MM.1S (cell line): Measurements from ENCODE around the gene LZTS2.

Experiments used
- DNase-seq: peaks from one replicate; pipeline ENCODE4 v3.0.0-alpha.2; 2015
- H2AFZ ChIP-seq: fragments of 300-600 bp; sonication (generic); 2 replicates; pipeline ENCODE4 v1.6.0; 2016; ENCODE audit warnings: antibody characterized with exemption, low read length
- H3F3A ChIP-seq: fragments of 300-600 bp; sonication (generic); 2 replicates; pipeline ENCODE4 v1.6.1; 2016; ENCODE audit warnings: mild to moderate bottlenecking, antibody characterized with exemption, low read length, moderate library complexity, mixed read lengths; ENCODE audit not compliant: insufficient read depth
- H3K27ac ChIP-seq: fragments of 300-600 bp; sonication (generic); 2 replicates; pipeline ENCODE4 v1.5.1; 2016; ENCODE audit warnings: mild to moderate bottlenecking, low read length
- H3K27me3 ChIP-seq: fragments of 300-600 bp; sonication (generic); replicated peaks from 2 replicates; pipeline ENCODE4 v1.6.0; 2016; ENCODE audit warnings: low read length; ENCODE audit not compliant: insufficient read depth
- H3K36me3 ChIP-seq: fragments of 300-600 bp; sonication (generic); replicated peaks from 2 replicates; pipeline ENCODE4 v1.6.1; 2016; ENCODE audit warnings: mild to moderate bottlenecking, low read length, mixed read lengths; ENCODE audit not compliant: insufficient read depth
- H3K4me1 ChIP-seq: fragments of 300-600 bp; sonication (generic); 2 replicates; pipeline ENCODE4 v1.6.1; 2016; ENCODE audit warnings: low read length, mixed read lengths
- H3K4me2 ChIP-seq: fragments of 300-600 bp; sonication (generic); 2 replicates; pipeline ENCODE4 v1.6.0; 2016; ENCODE audit warnings: low read depth, low read length
- H3K4me3 ChIP-seq: fragments of 300-600 bp; sonication (generic); 2 replicates; pipeline ENCODE4 v1.5.1; 2016; ENCODE audit warnings: low read length, mixed read lengths
- H3K79me2 ChIP-seq: fragments of 300-600 bp; sonication (generic); 2 replicates; pipeline ENCODE4 v1.6.1; 2016; ENCODE audit warnings: mixed run types, low read length, mixed read lengths
- H3K9ac ChIP-seq: fragments of 300-600 bp; sonication (generic); 2 replicates; pipeline ENCODE4 v1.6.1; 2016; ENCODE audit warnings: low read length, mixed read lengths
- H3K9me2 ChIP-seq: fragments of 300-600 bp; sonication (generic); replicated peaks from 2 replicates; pipeline ENCODE4 v1.6.1; 2016; ENCODE audit warnings: mild to moderate bottlenecking, low read length, mixed read lengths; ENCODE audit not compliant: insufficient read depth
- H3K9me3 ChIP-seq: fragments of 300-600 bp; sonication (generic); replicated peaks from 2 replicates; pipeline ENCODE4 v1.6.1; 2016; ENCODE audit warnings: mild to moderate bottlenecking, low read length, mixed read lengths; ENCODE audit not compliant: insufficient read depth
- H4K20me1 ChIP-seq: fragments of 300-600 bp; sonication (generic); 2 replicates; pipeline ENCODE4 v1.6.1; 2016; ENCODE audit warnings: mild to moderate bottlenecking, low read length, moderate library complexity, mixed read lengths; ENCODE audit not compliant: insufficient read depth
- CTCF ChIP-seq: fragments of 300-600 bp; sonication (generic); IDR thresholded peaks from 2 replicates; pipeline ENCODE4 v1.5.1; 2016; ENCODE audit warnings: antibody characterized with exemption, low read length, mixed read lengths
- EZH2 ChIP-seq: fragments of 300-600 bp; sonication (generic); optimal IDR thresholded peaks from 2 replicates; pipeline ENCODE3; 2017; ENCODE audit warnings: low read depth, mild to moderate bottlenecking, antibody characterized with exemption, low read length, mixed read lengths
- EZH2phosphoT487 ChIP-seq: fragments of 300-600 bp; sonication (generic); IDR thresholded peaks from 2 replicates; pipeline ENCODE4 v1.6.1; 2018; ENCODE audit warnings: antibody characterized with exemption, low read length

The LZTS2 gene

GRCh38 chr10:101046332-101047238 lies 47.0 kb downstream of the LZTS2 start:
- Histone ChIP-seq H3K27ac (no peak overlapping the region), H4K20me1 (no peaks in the 10 kb centered on the region), H3K27me3 (peaks cover 17% of the 10 kb centered on the region), H2AFZ (peak overlapping the region; percentile 9; the same call in 1 of the 2 replicates), H3K36me3 (no peaks in the 10 kb centered on the region), H3K4me2 (peak overlapping the region; percentile 24; the same call in 1 of the 2 replicates), H3K9me3 (no peaks in the 10 kb centered on the region), H3K9ac (no peak overlapping the region), H3K4me3 (no peak overlapping the region), H3F3A (peaks cover 18% of the 10 kb centered on the region), H3K79me2 (no peaks in the 10 kb centered on the region), H3K9me2 (no peaks in the 10 kb centered on the region), H3K4me1 (peaks cover 21% of the 10 kb centered on the region)
- TF ChIP-seq CTCF (no peak), EZH2phosphoT487 (no peak)
- DNase-seq, result no peak

GRCh38 chr10:101047268-101047667 lies 47.7 kb downstream of the LZTS2 start:
- H3K9me3 ChIP-seq, result no peaks in the 10 kb centered on the region
- no peak overlapping the region for H3K9ac ChIP-seq
- no peak overlapping the region for H2AFZ ChIP-seq
- H3K9me2 ChIP-seq, result no peaks in the 10 kb centered on the region
- H3K4me2 ChIP-seq, result no peak overlapping the region
- no peaks in the 10 kb centered on the region for H4K20me1 ChIP-seq
- H3F3A ChIP-seq, result peaks cover 12% of the 10 kb centered on the region
- H3K4me1 ChIP-seq, result peaks cover 18% of the 10 kb centered on the region
- H3K36me3 ChIP-seq, result no peaks in the 10 kb centered on the region
- TF ChIP-seq EZH2phosphoT487, result no peak
- no peak for TF ChIP-seq CTCF
- TF ChIP-seq EZH2, result no peak
- H3K27ac ChIP-seq, result no peak overlapping the region
- H3K4me3 ChIP-seq, result no peak overlapping the region
- H3K79me2 ChIP-seq, result no peaks in the 10 kb centered on the region
- H3K27me3 ChIP-seq, result peaks cover 17% of the 10 kb centered on the region
- no peak for DNase-seq

GRCh38 chr10:101047961-101048892 lies 48.6 kb downstream of the LZTS2 start:
- H3K9me2 ChIP-seq, result no peaks in the 10 kb centered on the region
- no peak overlapping the region for H3K4me3 ChIP-seq
- no peaks in the 10 kb centered on the region for H3K36me3 ChIP-seq
- H3K9me3 ChIP-seq, result no peaks in the 10 kb centered on the region
- peaks cover 11% of the 10 kb centered on the region for H3F3A ChIP-seq
- peaks cover 17% of the 10 kb centered on the region for H3K27me3 ChIP-seq
- no peaks in the 10 kb centered on the region for H3K79me2 ChIP-seq
- H3K4me1 ChIP-seq, result peaks cover 13% of the 10 kb centered on the region
- TF ChIP-seq EZH2phosphoT487 (no peak), EZH2 (no peak), CTCF (no peak)
- H4K20me1 ChIP-seq, result no peaks in the 10 kb centered on the region
- H3K4me2 ChIP-seq, result no peak overlapping the region
- H3K27ac ChIP-seq, result no peak overlapping the region
- H2AFZ ChIP-seq, result no peak overlapping the region
- DNase-seq, result no peak
- H3K9ac ChIP-seq, result no peak overlapping the region
